Stimulated activated naive CD8-positive, alpha-beta T cell treated with anti-CD3 and anti-CD28 coated beads, Interleukin-15, amount 100 ng/mL, for 72 hours (primary cell): ENCODE data around the gene LHB.
A peak's percentile ranks its signal among the peaks of the same experiment; 100 is the strongest.
"Not testable (repeated sequence)": the region's sequence is repeated elsewhere in the genome, so short reads cannot be mapped to it uniquely, and the experiment has no call there.

Experiments
- ATAC-seq: fragments of 150-1000 bp; cut with Tn5 transposase; 2 replicates; pipeline ENCODE4 v1.10.0; 2021; ENCODE audit warnings: mild to moderate bottlenecking, moderate library complexity
- DNase-seq, 2 donors: peaks; one replicate each; pipeline ENCODE4 v3.0.0; 2021 to 2022
- H3K27ac Mint-ChIP-seq, 2 donors: one replicate each; pipeline ENCODE4 v1.8.0; 2022; ENCODE audit warnings: mild to moderate bottlenecking in 2 of 2, mixed read lengths in 2 of 2, moderate library complexity in 2 of 2
- H3K27me3 Mint-ChIP-seq: one replicate; pipeline ENCODE4 v1.8.0; 2022; ENCODE audit warnings: mixed read lengths
- H3K4me1 Mint-ChIP-seq: one replicate; pipeline ENCODE4 v1.8.0; 2022; ENCODE audit warnings: mild to moderate bottlenecking, mixed read lengths
- H3K4me3 Mint-ChIP-seq, 2 donors: one replicate each; pipeline ENCODE4 v1.8.0; 2022; ENCODE audit warnings: mild to moderate bottlenecking in 2 of 2, mixed read lengths in 2 of 2, moderate library complexity in 1 of 2
- H3K9me3 Mint-ChIP-seq, 2 donors: one replicate each; pipeline ENCODE4 v1.8.0; 2022; ENCODE audit warnings: mixed read lengths in 2 of 2

Gene LHB

DNA sequence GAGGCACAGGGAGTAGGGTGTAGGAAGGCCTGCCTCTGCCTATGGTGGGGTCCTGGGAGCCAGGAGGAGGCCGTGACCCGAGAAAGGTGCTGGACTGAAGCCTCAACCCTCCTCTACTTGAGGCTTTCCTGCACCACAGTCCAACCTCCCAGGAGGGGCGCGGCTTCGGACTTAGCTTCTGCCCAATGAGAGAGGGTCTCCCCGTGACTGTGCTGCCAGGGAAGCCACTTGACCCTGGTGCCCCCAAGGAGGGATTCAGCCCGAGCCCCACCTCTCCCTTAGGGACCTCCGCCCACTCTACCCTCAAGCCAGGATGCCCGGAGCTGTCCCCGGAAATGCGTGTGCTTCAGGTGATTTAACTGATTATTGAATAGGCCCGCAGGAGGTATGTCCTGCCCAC is 32.1 kb upstream of the LHB start, which contains the start of gene CGB8:
TSS of gene CGB8 (minus strand) at position 101 of the 400 bp plus-strand sequence. CDS start 372 bp downstream, outside the sequence.
- DNase-seq, H3K27me3 Mint-ChIP-seq, H3K27ac Mint-ChIP-seq, H3K4me3 Mint-ChIP-seq, H3K9me3 Mint-ChIP-seq, H3K4me1 Mint-ChIP-seq, ATAC-seq: not testable (repeated sequence)

DNA sequence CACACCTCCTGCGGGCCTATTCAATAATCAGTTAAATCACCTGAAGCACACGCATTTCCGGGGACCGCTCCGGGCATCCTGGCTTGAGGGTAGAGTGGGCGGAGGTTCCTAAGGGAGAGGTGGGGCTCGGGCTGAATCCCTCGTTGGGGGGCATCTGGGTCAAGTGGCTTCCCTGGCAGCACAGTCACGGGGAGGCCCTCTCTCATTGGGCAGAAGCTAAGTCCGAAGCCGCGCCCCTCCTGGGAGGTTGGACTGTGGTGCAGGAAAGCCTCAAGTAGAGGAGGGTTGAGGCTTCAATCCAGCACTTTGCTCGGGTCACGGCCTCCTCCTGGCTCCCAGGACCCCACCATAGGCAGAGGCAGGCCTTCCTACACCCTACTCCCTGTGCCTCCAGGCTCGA is 26.7 kb upstream of the LHB start, which contains the start of gene CGB5:
TSS of gene CGB5 (plus strand) at position 301 of the 400 bp plus-strand sequence. CDS start 362 bp downstream, outside the sequence.
- ATAC-seq, H3K27ac Mint-ChIP-seq, H3K9me3 Mint-ChIP-seq, H3K4me1 Mint-ChIP-seq, H3K4me3 Mint-ChIP-seq, DNase-seq, H3K27me3 Mint-ChIP-seq: not testable (repeated sequence)

DNA sequence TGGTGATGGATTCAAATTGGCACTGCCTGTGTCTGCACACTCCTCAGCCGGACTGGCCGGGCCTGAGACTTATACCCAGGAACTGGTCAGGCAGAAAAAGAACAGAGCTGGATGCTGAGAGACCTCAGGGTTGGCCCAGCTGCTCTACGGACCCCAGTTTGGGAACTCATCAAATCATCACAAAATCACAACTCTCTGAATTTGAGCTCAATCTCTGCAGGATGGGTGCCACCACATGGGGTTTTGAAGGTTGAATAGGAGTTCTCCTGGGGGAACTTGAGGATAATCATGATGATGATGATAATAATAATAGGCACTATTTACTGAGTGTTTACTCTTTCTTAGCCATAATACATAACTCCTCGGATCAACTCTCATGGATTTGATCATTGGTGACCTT is 25.8 kb upstream of the LHB start:
- H3K27me3 Mint-ChIP-seq, H3K4me1 Mint-ChIP-seq, ATAC-seq, H3K27ac Mint-ChIP-seq, H3K9me3 Mint-ChIP-seq, H3K4me3 Mint-ChIP-seq, DNase-seq: not testable (repeated sequence)

DNA sequence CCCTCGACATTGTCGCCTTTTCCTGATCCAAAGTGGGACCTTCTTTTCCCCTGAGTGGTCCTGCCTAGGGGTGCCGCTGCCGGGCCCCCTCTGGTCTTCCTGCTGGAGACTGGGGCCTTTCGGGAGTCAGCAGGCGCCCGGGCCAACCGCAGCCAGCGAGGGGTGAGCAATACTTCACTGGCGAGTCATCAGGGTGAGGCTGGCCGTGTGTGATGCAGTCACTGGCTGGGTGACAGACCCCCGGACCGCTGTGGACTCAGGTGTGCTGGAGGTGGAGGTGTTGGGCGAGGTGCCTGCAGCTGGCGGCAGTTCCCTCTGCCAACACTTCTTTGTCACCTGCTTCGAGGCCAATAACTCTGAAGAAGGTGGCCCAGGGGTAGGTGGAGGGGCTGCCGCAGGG is 25.3 kb upstream of the LHB start:
- DNase-seq = no peak
- no peak overlapping the region for H3K4me3 Mint-ChIP-seq

DNA sequence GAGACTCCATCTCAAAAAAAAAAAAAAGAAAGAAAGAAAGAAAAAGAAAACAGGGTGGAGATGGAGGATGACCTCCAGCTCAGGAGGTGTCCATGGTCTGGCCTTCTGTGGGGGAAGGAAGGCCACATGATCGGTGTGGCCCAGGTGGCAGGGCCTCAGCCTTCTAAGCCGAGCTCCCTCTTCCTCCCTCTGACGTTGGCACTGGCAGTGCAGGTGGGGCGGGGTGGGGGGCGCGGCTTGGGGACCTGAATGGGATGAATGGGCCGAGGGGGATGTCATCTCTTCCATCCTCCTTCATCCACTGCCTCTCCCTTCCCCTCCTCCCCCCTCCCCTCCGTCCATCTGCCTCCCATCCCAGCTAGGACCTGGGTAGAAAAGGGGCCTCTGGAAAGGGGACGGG is 22.8 kb upstream of the LHB start:
- not testable (repeated sequence) for ATAC-seq, DNase-seq, H3K27ac Mint-ChIP-seq, H3K4me1 Mint-ChIP-seq, H3K4me3 Mint-ChIP-seq, H3K9me3 Mint-ChIP-seq, H3K27me3 Mint-ChIP-seq

More for the DNA sequence above, 25.3 kb upstream of the LHB start:
- Mint-ChIP-seq H3K4me1 (no peaks in the 10 kb centered on the region), H3K9me3 (no peaks in the 10 kb centered on the region), H3K27me3 (no peaks in the 10 kb centered on the region), H3K27ac (no peak overlapping the region)
- no peak for ATAC-seq

DNA sequence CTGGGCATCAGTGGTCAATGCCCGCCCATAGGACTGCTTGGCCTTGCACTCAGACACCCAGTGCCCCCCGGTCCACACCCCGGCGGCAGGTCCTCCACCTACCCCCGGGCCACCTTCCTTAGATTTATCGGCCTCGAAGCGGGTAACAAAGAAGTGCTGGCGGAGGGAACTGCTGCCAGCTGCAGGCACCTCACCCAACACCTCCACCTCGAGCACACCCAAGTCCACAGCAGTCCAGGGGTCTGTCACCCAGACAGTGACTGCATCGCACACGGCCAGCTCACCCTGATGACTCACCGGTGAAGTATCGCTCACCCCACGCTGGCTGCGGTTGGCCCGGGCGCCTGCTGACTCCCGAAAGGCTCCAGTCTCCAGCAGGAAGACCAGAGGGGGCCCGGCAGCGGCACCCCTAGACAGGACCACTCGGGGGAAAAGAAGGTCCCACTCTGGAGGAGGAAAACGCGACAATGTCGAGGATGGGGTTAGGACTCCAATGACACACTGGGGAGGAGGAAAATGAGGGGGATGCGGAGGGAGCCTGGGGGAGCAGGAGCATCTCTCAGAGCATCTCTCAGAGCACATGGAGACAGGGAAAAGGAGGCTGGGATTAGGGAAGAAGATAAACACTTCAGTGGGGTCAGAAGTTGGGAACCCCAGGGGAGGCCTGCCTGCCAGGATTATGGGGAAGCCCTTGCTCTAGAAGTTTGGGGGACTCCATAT is 21.8 kb upstream of the LHB start:
- DNase-seq, H3K4me1 Mint-ChIP-seq, ATAC-seq, H3K9me3 Mint-ChIP-seq, H3K27ac Mint-ChIP-seq, H3K27me3 Mint-ChIP-seq, H3K4me3 Mint-ChIP-seq: not testable (repeated sequence)

DNA sequence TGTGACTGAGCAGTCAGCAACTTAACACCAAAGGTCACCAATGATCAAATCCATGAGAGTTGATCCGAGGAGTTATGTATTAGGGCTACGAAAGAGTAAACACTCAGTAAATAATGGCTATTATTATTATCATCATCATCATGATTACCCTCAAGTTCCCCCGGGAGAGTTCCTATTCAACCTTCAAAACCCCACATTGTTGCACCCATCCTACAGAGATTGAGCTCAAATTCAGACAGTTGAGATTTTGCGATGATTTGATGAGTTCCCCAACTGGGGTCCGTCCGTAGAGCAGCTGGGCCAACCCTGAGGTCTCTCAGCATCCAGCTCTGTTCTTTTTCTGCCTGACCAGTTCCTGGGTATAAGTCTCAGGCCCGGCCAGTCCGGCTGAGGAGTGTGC is 21.2 kb upstream of the LHB start:
- not testable (repeated sequence) for H3K4me1 Mint-ChIP-seq, ATAC-seq

DNA sequence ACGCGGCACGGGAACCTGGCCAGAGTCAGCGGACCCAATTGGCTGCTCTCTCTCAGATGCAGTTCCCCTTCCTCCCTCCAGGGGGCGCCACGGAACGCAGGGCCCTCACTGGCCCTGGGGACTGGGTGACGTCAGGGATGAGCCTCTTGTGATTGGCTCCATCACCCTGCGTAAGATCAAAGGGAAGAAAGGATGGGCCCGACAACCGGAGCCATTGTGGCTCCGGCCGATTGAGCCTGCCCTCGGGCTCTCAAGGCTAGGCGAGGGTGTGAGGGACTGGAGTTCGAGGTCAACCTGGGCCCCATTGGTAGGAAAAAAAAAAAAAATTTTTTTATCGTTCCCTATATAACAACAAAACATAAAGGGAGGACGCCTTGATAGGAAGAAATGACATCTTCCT is 19.9 kb upstream of the LHB start, which contains the start of gene CGB1:
TSS of gene CGB1 (minus strand) at position 81 of the 400 bp plus-strand sequence. CDS start 184 bp downstream, outside the sequence.
- H3K9me3 Mint-ChIP-seq, H3K4me3 Mint-ChIP-seq, H3K4me1 Mint-ChIP-seq, H3K27me3 Mint-ChIP-seq: not testable (repeated sequence)
- DNase-seq (peak; percentile 68 to 76), ATAC-seq (peak; percentile 75)
- H3K27ac Mint-ChIP-seq = peak within 1 kb of the TSS in 1 of 2 donors; percentile 82

More for the DNA sequence above, 21.2 kb upstream of the LHB start:
- H3K27me3 Mint-ChIP-seq, H3K4me3 Mint-ChIP-seq, H3K27ac Mint-ChIP-seq, DNase-seq, H3K9me3 Mint-ChIP-seq: not testable (repeated sequence)

DNA sequence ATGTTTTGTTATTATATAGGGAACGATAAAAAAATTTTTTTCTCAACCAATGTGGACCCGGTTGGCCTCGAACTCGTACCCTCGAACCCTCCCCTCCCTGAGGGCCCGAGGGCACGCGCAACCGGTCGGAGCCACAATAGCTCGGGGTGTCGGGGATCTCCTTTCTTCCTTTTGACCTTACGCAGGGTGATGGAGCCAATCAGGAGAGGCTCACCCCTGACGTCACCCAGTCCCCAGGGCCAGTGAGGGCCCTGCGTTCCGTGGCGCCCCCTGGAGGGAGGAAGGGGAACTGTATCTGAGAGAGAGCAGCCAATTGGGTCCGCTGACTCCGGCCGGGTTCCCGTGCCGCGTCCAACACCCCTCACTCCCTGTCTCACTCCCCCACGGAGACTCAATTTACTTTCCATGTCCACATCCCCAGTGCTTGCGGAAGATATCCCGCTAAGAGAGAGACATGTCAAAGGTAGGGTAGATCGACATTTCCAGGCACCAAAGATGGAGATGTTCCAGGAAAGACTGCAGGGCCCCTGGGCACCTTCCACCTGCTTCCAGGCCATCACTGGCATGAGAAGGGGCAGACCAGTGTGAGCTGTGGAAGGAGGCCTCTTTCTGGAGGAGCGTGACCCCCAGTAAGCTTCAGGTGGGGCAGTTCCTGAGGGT is 14.9 kb upstream of the LHB start, which contains the start of gene CGB2:
TSS of gene CGB2 (plus strand) at position 249 of the 660 bp plus-strand sequence. CDS start at position 455, 206 bp downstream.
- peak; percentile 97 for ATAC-seq
- H3K27ac Mint-ChIP-seq = peak within 1 kb of the TSS; percentile 88 to 100
- not testable (repeated sequence) for H3K9me3 Mint-ChIP-seq, H3K27me3 Mint-ChIP-seq
- DNase-seq = peak; percentile 88 to 91
- peaks cover 10% of the 10 kb centered on the region for H3K4me1 Mint-ChIP-seq
- H3K4me3 Mint-ChIP-seq = peak within 1 kb of the TSS; percentile 75 to 82

DNA sequence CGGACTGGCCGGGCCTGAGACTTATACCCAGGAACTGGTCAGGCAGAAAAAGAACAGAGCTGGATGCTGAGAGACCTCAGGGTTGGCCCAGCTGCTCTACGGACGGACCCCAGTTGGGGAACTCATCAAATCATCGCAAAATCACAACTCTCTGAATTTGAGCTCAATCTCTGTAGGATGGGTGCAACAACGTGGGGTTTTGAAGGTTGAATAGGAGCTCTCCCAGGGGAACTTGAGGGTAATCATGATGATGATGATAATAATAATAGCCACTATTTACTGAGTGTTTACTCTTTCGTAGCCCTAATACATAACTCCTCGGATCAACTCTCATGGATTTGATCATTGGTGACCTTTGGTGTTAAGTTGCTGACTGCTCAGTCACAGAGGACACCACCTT is 13.4 kb upstream of the LHB start:
- not testable (repeated sequence) for H3K4me3 Mint-ChIP-seq, DNase-seq, ATAC-seq, H3K27ac Mint-ChIP-seq, H3K27me3 Mint-ChIP-seq, H3K9me3 Mint-ChIP-seq
- peaks cover 10% of the 10 kb centered on the region for H3K4me1 Mint-ChIP-seq

DNA sequence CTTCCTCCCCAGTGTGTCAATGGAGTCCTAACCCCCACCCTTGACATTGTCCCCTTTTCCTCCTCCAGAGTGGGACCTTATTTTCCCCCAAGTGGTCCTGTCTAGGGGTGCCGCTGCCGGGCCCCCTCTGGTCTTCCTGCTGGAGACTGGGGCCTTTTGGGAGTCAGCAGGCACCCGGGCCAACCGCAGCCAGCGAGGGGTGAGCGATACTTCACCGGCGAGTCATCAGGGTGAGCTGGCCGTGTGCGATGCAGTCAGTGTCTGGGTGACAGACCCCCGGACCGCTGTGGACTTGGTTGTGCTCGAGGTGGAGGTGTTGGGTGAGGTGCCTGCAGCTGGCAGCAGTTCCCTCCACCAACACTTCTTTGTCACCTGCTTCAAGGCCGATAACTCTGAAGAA is 12.9 kb upstream of the LHB start:
- Mint-ChIP-seq H3K4me1 (peaks cover 10% of the 10 kb centered on the region), H3K27ac (peak overlapping the region in 1 of 2 donors; percentile 68)
- not testable (repeated sequence) for ATAC-seq, DNase-seq, H3K27me3 Mint-ChIP-seq, H3K9me3 Mint-ChIP-seq, H3K4me3 Mint-ChIP-seq

DNA sequence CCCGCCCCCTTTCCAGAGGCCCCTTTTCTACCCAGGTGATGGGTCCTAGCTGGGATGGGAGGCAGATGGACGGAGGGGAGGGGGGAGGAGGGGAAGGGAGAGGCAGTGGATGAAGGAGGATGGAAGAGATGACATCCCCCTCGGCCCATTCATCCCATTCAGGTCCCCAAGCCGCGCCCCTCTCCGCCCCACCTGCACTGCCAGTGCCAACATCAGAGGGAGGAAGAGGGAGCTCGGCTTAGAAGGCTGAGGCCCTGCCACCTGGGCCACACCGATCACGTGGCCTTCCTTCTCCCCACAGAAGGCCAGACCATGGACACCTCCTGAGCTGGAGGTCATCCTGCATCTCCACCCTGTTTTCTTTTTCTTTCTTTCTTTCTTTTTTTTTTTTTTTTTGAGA is 11.8 kb upstream of the LHB start:
- not testable (repeated sequence) for H3K4me3 Mint-ChIP-seq, ATAC-seq, H3K27ac Mint-ChIP-seq, H3K27me3 Mint-ChIP-seq, H3K9me3 Mint-ChIP-seq, DNase-seq
- H3K4me1 Mint-ChIP-seq = peaks cover 10% of the 10 kb centered on the region

DNA sequence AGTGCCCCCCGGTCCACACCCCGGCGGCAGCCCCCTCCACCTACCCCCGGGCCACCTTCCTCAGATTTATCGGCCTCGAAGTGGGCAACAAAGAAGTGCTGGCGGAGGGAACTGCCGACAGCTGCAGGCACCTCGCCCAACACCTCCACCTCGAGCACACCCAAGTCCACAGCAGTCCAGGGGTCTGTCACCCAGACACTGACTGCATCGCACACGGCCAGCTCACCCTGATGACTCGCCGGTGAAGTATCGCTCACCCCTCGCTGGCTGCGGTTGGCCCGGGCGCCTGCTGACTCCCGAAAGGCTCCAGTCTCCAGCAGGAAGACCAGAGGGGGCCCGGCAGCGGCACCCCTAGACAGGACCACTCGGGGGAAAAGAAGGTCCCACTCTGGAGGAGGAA is 8.7 kb upstream of the LHB start:
- H3K9me3 Mint-ChIP-seq, ATAC-seq, H3K27me3 Mint-ChIP-seq, H3K4me3 Mint-ChIP-seq, H3K27ac Mint-ChIP-seq, DNase-seq: not testable (repeated sequence)
- H3K4me1 Mint-ChIP-seq = peaks cover 11% of the 10 kb centered on the region

DNA sequence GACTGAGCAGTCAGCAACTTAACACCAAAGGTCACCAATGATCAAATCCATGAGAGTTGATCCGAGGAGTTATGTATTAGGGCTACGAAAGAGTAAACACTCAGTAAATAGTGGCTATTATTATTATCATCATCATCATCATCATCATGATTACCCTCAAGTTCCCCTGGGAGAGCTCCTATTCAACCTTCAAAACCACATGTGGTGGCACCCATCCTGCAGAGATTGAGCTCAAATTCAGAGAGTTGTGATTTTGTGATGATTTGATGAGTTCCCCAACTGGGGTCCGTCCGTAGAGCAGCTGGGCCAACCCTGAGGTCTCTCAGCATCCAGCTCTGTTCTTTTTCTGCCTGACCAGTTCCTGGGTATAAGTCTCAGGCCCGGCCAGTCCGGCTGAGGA is 8.2 kb upstream of the LHB start:
- H3K4me1 Mint-ChIP-seq = peaks cover 15% of the 10 kb centered on the region
- not testable (repeated sequence) for H3K9me3 Mint-ChIP-seq, H3K27ac Mint-ChIP-seq, DNase-seq, H3K4me3 Mint-ChIP-seq, ATAC-seq, H3K27me3 Mint-ChIP-seq

DNA sequence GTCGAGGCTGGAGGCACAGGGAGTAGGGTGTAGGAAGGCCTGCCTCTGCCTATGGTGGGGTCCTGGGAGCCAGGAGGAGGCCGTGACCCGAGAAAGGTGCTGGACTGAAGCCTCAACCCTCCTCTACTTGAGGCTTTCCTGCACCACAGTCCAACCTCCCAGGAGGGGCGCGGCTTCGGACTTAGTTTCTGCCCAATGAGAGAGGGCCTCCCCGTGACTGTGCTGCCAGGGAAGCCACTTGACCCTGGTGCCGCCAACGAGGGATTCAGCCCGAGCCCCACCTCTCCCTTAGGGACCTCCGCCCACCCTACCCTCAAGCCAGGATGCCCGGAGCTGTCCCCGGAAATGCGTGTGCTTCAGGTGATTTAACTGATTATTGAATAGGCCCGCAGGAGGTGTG is 7.3 kb upstream of the LHB start, which contains the start of gene CGB3:
TSS of gene CGB3 (minus strand) at position 101 of the 400 bp plus-strand sequence. CDS start 362 bp downstream, outside the sequence.
- not testable (repeated sequence) for H3K4me3 Mint-ChIP-seq, ATAC-seq, DNase-seq, H3K27ac Mint-ChIP-seq, H3K9me3 Mint-ChIP-seq
- peaks cover 13% of the 10 kb centered on the region for H3K27me3 Mint-ChIP-seq
- peaks cover 22% of the 10 kb centered on the region for H3K4me1 Mint-ChIP-seq

DNA sequence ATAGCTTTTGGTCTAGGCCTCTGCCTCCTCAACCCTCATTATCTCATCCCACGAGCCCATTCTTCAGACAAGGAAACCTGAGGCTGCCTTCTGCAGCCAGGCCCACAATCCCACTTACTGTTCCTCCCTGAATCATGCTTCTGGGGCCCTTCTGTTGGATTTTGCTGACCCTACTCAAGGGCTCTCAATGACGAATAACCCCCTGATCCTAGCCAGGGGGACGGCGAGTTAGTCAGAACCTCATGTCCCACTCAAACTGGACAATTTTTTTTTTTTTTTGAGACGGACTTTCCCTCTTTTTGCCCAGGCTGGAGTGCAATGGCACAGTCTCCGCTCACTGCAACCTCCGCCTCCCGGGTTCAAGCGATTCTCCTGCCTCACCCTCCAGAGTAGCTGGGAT is 5.2 kb upstream of the LHB start:
- no peak overlapping the region for H3K4me3 Mint-ChIP-seq
- ATAC-seq (no peak), DNase-seq (no peak)
- H3K4me1 Mint-ChIP-seq = peaks cover 33% of the 10 kb centered on the region
- no peak overlapping the region for H3K27ac Mint-ChIP-seq
- H3K9me3 Mint-ChIP-seq = no peaks in the 10 kb centered on the region
- peaks cover 19% of the 10 kb centered on the region for H3K27me3 Mint-ChIP-seq
